H7 (cell line): ENCODE measurements around the gene SCRT2. TPM values are rescaled to one million over a fixed set of nuclear protein-coding genes. Genes with fewer than 3 reads are reported as not detected.

Experiments
- DNase-seq: peaks from one replicate; pipeline ENCODE4 v3.0.0; 2012
- H3K27me3 ChIP-seq: 2 replicates; pipeline ENCODE4 v1.6.0; 2011; ENCODE audit warnings: mild to moderate bottlenecking, low read length; ENCODE audit not compliant: control insufficient read depth, insufficient read depth
- H3K36me3 ChIP-seq: replicated peaks from 2 replicates; pipeline ENCODE4 v1.5.1; 2011; ENCODE audit warnings: low read length; ENCODE audit not compliant: control insufficient read depth, insufficient read depth
- H3K4me3 ChIP-seq: 2 replicates; pipeline ENCODE4 v1.5.1; 2011; ENCODE audit warnings: low read depth, mild to moderate bottlenecking, control low read depth, low read length, moderate library complexity; ENCODE audit not compliant: insufficient read depth
- total RNA-seq: library from RNA; depleted of rRNA; stranded (reverse); fragments of >200 nt; shearing (Covaris generic); gene quantifications from 2 replicates; pipeline ENCODE4 v1.2.3, GENCODE V29; 2014

SCRT2 gene
- total RNA-seq, 1 experiment from 2014 or later, result 0.03 TPM

DNA sequence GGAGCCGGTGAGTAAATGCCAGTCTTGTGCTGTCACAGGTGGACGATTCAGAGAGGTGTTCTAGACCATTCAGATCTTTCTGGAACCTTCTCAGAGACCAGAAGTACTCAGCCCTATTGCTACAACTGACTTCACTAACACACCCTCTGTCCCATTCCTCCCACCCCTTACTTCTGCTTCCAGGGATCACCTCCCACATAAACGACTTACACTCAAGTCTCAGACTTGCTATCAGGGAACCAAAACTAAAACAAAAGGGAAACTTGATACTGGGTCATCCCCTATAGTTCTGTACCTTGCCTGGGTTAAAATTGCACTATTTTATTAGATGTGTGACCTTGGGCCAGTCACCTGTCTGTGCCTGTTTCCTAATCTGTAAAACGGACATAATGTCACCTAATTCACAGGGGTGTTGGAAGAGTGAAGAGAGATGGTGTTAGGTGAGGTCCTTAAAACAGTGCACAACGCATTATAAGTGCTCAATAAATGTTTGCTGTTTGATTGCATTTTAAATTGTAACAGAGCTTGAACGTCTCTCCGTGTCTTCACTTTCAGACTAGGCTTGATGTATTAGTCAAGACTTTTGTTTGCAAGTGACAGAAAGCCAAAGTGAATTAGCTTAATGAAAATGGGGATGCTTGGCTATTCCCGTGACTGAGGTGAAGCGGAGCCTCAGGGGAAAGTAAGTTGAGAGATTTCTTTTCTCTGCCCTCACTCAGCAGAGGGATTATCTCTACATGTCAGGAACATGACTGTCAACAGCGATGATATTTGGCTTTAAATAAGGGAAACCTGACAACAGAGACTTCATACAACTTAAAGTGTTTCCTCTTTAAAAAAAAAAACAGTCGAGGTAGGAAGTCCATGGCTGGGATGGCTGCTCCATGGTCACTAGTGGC is 19.6 kb downstream of the SCRT2 start:
- DNase-seq, result no peak
- peaks cover under 1% of the 10 kb centered on the region for H3K36me3 ChIP-seq
- no peaks in the 10 kb centered on the region for H3K27me3 ChIP-seq
- no peak overlapping the region for H3K4me3 ChIP-seq

DNA sequence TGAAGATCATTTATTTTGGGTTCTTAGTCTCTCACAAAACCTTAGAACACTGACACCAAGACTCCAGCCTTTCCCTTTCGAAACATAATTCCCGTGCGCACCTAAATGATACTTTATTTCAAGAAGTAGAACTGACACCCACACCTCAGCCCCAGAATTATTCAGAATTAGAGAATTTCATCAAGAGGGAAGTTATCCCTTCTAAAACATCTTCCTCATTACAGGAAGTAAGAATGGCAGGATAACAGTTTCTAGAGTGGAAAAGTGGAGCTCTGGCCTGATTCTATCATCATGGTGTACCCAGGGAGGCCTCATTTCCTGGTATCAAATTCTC is 21.2 kb downstream of the SCRT2 start:
- peaks cover 11% of the 10 kb centered on the region for H3K36me3 ChIP-seq
- H3K27me3 ChIP-seq, result no peaks in the 10 kb centered on the region
- no peak for DNase-seq
- H3K4me3 ChIP-seq, result no peak overlapping the region

DNA sequence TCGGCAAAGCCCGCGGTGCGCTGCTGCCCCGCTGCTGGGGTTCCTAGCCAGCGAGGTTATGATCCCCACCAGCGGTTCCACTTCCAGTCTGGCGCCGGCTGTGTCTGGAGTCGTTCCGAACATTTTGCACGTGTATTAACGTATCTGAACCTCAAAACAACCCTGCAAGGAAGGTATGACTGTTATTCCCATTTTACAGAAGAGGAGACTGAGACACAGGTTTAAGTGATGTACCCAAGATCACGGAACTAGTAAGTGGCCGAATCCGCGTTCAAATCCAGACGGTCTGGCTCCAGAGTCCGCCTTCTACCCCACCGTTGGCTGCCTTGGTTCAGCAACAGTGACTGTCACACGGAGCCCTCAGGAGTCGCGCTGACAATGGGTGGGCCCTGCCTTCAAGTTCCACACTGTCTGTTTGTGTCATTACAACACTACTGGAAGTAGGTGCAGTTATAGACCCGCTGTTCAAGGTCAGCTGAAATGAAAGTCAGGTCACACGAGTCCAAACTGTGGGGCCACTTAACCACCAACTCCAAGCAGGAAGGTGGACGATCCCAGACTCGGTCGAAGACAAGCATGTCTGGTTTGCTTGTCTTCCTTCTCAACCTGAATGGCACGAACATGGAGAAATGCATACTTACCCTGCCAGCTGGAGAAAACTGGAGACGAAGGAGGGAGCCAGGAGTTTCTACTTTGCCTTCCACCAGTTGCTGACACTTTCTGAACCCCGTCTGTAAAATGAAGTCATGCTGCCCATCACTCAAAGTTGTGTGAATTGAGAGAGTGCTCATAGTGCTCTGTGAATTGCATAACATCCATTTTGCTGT is 21.8 kb downstream of the SCRT2 start:
- peak overlapping the region; percentile 55 for H3K4me3 ChIP-seq
- DNase-seq, result peak; percentile 41
- peaks cover 11% of the 10 kb centered on the region for H3K36me3 ChIP-seq
- no peaks in the 10 kb centered on the region for H3K27me3 ChIP-seq

DNA sequence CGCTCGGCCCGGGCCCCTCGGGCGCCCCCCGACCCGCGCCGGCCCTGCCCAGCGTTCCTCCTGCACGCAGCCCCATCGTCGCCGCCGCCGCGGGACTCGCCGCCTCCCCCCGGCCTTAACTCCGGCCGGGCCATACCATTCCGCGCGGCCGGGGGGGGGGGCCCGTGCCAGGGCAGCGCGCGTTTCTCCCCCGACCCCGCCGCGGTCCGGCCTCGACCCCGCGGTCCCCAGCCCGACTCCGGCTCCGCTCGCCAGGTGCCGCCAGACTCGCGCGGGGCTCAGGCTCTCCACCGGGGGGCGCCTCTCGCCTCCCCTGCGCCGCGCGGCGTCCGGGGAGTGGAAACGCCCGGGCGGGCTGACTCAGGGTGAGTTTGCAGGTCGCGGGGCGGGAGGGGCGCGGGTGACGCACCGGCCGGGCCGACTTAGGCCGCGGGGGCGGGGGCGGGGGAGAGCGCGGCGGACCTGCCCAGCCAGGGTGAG is 22.5 kb downstream of the SCRT2 start, which contains the start of gene SRXN1:
Gene SRXN1 (minus strand): TSS at position 91 of the 480 bp plus-strand sequence. CDS start 15 bp downstream, at position 76.
- H3K27me3 ChIP-seq, result no peaks in the 10 kb centered on the region
- peak; percentile 97 for DNase-seq
- H3K4me3 ChIP-seq, result peak within 1 kb of the TSS; percentile 55
- peaks cover 15% of the 10 kb centered on the region for H3K36me3 ChIP-seq

DNA sequence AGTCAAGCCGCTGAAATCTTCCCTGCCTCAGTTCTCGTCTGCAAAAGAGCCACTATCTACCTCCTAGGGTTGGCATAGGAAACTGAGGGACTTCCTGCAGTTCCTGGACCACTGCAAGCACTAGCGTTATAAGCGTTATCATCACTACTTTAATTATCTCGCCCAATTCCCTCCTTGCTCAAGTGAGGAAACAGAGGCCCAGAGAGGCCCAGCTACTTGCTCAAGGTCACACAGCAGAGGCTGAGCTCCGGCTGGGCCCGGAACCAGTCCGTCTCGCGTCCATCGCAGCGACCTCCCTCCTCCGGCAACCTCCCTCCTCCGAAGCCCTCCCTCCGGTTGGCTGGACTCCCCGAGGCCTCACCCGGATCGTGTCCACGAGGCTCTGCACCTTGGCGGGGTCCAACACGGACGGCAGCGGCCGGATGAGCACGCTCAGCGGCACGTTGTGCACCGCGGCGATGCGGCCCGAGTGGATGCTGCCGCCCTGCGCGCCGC is 22.9 kb downstream of the SCRT2 start:
- H3K4me3 ChIP-seq, result peak overlapping the region; percentile 55
- no peak for DNase-seq

DNA sequence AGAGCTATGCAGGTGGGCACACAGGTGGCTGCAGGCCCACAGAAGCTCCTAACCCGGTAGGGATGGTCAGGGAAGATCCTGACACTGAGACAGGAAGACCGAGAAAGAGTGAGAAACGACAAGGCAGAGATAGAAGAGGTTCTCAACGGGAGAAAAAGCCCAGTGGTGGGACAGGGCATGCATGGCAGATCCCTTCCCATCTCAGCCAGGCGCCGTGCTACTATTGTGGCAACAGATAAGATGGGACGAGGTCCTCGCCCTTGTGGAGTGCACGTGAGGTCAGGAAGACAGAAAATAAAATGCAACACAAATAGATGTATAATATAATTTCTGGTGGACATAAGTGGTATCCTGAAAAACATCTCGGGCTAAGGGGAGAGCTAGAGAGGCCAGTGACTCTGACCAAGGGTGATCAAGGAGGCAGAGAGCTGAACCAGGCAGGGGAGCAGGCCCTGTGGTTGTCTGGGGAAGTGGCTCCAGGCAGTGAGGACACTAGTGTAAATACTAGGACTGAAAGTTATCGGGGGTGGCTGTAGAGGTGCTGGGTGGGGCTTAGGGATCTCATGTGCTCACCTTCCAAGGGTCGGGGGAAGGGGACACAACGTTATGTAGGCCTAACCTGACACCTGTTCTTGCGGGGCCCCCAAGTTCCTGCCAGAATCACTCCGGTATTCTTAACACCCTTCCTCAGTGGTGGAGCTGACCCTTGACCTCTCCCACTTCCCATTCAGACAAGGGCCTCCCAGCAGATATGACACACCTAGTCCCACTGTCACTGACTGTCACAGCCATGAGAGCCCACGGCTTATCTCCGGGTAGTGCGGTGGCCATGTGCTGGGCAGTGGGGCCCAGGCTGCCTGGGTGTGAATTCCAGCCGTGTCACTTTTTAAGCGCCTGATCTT is 23.6 kb downstream of the SCRT2 start:
- H3K36me3 ChIP-seq, result peaks cover 25% of the 10 kb centered on the region
- DNase-seq, result peak; percentile 55
- H3K4me3 ChIP-seq, result peak overlapping the region; percentile 55
- H3K27me3 ChIP-seq, result no peaks in the 10 kb centered on the region

More for the DNA sequence above, 22.9 kb downstream of the SCRT2 start:
- peaks cover 19% of the 10 kb centered on the region for H3K36me3 ChIP-seq
- H3K27me3 ChIP-seq, result no peaks in the 10 kb centered on the region

DNA sequence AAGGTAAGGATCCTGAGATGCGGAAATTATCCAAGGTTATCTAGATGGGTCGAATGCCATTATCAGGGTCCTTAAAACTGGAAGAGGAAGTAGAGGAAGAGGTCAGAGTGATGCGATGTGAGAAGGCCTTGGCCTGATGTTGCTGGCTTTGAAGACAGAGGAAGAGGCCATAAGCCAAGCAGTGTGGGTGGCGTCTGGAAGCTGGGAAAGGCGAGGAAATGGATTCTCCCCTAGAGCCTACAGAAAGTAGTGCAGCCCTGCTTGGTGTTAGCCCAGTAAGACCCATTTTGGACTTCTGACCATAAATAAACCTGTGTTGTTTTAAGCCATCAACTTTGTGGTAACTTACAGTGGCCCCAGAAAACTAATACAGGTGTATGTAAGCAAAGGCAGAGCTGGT is 24.6 kb downstream of the SCRT2 start:
- Histone ChIP-seq H3K4me3 (no peak overlapping the region), H3K36me3 (peaks cover 25% of the 10 kb centered on the region), H3K27me3 (no peaks in the 10 kb centered on the region)
- DNase-seq, result no peak

DNA sequence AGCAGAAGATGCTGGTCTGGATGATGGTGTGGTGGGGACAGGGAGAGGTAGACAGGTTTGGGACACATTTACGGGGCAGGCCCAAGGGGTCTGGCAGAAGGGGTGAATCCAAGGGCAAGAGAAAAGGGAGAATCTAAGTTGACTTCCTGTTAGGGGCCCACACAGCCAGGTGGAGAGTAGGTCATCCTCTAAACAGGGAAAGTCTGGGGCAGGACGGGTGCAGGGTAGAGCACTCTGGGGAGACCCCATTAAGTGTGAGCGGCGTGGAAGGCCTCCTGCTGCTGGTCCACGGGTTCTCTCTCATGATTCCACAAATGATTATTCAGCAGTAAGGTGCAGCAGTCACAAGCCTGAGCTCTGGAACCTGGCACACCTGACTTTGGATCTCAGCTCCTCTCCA is 25.3 kb downstream of the SCRT2 start:
- Histone ChIP-seq H3K4me3 (no peak overlapping the region), H3K27me3 (no peaks in the 10 kb centered on the region), H3K36me3 (peaks cover 25% of the 10 kb centered on the region)
- no peak for DNase-seq

DNA sequence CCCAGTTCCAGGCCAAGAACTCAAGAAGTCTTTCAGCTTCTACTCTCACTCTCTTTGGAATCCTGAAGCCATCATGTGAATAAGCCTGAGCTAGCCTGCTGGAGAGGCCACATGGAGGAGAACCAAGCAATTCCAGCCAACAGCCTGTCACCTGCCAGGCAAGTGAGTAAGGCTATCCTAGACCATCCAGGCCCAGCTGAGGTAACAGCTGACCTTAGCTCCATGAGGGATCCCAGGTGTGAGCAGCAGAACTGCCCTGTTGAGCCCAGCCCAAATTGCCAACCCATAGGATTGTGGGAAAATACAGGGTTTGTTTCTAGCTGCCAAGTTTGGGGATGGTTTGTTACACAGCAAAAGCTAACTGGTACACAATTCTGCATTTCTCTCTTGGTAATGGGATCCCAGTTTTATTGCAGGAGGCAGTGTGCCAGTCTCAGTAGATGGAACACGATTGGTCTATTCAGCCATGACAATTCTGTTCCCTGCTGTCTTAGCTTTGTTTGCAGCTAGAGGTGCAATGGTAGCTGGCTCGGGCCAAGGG is 28.1 kb downstream of the SCRT2 start:
- DNase-seq, result no peak
- H3K36me3 ChIP-seq, result peaks cover 25% of the 10 kb centered on the region
- no peak overlapping the region for H3K4me3 ChIP-seq
- no peaks in the 10 kb centered on the region for H3K27me3 ChIP-seq

DNA sequence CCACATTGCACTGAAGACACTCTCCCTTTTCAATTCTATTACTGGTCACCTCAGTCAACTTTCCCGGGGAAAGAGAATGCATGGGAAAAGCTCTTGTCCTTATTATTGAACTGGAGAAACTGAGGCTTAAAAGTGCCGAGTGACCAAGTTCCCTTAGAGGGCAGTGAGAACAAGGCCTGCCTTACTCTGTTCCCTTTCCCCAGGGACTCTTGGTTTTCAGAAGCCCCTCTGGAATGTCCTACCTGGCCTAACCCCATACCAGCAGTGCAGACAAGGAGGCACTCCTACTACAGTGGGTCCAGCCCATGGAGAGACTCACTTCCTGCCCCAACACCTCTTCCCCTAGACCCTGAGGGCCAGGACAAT is 28.8 kb downstream of the SCRT2 start:
- Histone ChIP-seq H3K4me3 (no peak overlapping the region), H3K36me3 (peaks cover 25% of the 10 kb centered on the region), H3K27me3 (no peaks in the 10 kb centered on the region)
- no peak for DNase-seq

DNA sequence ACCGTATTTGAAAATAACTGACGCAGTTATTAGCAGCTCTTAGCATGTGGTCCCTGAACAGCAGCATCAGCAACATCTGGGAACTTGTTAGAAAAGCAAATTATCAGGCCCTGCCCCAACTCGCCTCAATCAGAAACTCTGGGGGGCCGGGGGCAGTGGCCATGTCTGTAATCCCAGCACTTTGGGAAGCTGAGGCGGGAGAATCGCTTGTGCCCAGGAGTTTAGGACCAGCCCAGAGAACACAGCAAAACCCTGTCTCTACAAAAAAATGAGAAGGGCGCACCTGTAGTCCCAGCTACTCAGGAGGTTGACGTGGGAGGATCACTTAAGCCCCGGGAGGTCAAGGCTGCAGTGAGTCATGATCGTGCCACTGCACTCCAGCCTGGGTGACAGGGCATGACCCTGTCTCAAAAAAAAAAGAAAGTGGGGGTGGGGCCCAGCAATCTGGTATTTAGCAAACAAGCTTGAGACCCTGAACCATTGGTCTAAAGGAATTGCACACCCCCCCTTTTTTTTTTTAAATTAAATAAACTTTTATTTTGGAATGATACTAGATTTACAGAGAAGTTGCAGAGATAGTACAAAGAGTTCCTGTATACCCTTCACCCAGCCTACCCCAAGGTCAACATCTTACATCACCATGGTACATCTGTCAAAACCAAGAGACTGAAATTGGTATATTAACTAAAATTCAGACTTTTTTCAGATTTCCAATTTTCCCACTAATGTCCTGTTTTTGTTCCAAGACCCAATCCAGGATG is 29.3 kb downstream of the SCRT2 start:
- Histone ChIP-seq H3K27me3 (no peaks in the 10 kb centered on the region), H3K4me3 (no peak overlapping the region), H3K36me3 (peaks cover 25% of the 10 kb centered on the region)
- no peak for DNase-seq

DNA sequence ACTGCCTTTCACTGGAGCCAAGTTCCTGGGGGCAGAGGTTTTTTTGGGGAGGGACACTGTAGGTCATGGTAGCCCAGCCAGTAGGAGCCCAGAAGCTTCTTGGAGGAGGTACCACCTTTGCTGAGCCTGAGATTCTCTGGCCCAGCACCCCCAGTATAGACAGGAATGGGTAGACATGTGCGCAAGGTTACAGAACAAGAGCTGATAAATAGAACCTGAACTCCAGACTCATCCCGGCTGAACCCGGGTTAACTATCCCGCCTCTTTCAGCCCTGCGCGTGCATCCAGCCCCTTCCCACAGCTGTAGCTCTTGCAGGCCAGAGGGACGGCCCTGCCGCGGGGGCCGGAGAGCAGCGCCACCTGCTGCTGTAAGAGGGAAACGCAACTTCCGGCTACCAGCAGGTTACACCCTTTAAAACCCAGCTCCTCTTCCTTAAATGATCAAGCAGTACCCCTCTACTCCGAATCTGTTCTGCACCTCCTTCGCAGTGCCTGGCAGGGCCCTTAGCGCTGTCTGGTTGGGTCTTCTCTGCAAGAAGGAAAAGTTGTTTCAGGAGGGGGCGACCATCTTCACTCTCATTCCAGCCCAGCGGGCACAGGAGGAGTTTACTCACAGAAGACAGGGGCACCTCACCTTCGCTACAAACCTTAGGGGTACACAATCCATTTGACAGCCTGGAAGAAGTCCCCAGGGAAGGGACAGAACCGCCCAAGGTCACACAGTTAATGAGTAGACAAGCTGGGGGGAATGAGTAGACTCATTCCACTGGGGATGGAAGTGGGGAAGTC is 30.1 kb downstream of the SCRT2 start:
- H3K4me3 ChIP-seq, result no peak overlapping the region
- peaks cover 20% of the 10 kb centered on the region for H3K36me3 ChIP-seq
- peak; percentile 95 for DNase-seq
- H3K27me3 ChIP-seq, result no peaks in the 10 kb centered on the region
